Stimulated activated CD4-positive, alpha-beta T cell treated with anti-CD3 and anti-CD28 coated beads, Interleukin-4, amount 100 ng/mL, for 4 hours (primary cell): ENCODE measurements around the gene ZNF79.
A peak's percentile ranks its signal among the peaks of the same experiment; 100 is the strongest.

Experiments used
- DNase-seq, 2 experiments: peaks; one replicate each; pipeline ENCODE4 v3.0.0-alpha.2; 2020

ZNF79 gene

GRCh38 chr9:127423934-127424675, at the start of gene ZNF79:
Gene ZNF79 (plus strand): TSS chr9:127424382. CDS start chr9:127424788, 406 bp downstream.
- peak; percentile 81 to 89 for DNase-seq

- DNase-seq, result no peak
These were observed 43.7 kb upstream of the ZNF79 start for GRCh38 chr9:127380479-127380878.

- DNase-seq, result no peak
These were observed 41.6 kb upstream of the ZNF79 start for GRCh38 chr9:127382541-127382940.

GRCh38 chr9:127384016-127384730, 40.0 kb upstream of the ZNF79 start:
- no peak for DNase-seq

- DNase-seq, result no peak
These were observed 39.3 kb upstream of the ZNF79 start for GRCh38 chr9:127384901-127385300.

- no peak for DNase-seq
These were observed 37.9 kb upstream of the ZNF79 start for GRCh38 chr9:127386249-127386648.

GRCh38 chr9:127386981-127387380, 37.2 kb upstream of the ZNF79 start:
- DNase-seq, result no peak

GRCh38 chr9:127388037-127388855, 35.9 kb upstream of the ZNF79 start:
- peak; percentile 64 to 85 for DNase-seq

- DNase-seq, result no peak
These were observed 35.3 kb upstream of the ZNF79 start for GRCh38 chr9:127388856-127389238.

GRCh38 chr9:127389381-127390247, 34.6 kb upstream of the ZNF79 start:
- no peak for DNase-seq

- DNase-seq, result no peak
These were observed 34.0 kb upstream of the ZNF79 start for GRCh38 chr9:127390248-127390545.

- DNase-seq, result no peak
These were observed 33.6 kb upstream of the ZNF79 start for GRCh38 chr9:127390563-127390962.

- no peak for DNase-seq
These were observed 32.0 kb upstream of the ZNF79 start for GRCh38 chr9:127392166-127392565.

- DNase-seq, result no peak
These were observed 31.2 kb upstream of the ZNF79 start for GRCh38 chr9:127392976-127393375.

GRCh38 chr9:127393645-127394044, 30.5 kb upstream of the ZNF79 start:
- DNase-seq, result no peak

- DNase-seq, result no peak
These were observed 28.5 kb upstream of the ZNF79 start for GRCh38 chr9:127395497-127396252.

GRCh38 chr9:127396253-127396807, 27.9 kb upstream of the ZNF79 start:
- no peak for DNase-seq

GRCh38 chr9:127396808-127397645, 27.2 kb upstream of the ZNF79 start, which contains the start of gene SLC2A8:
Gene SLC2A8 (plus strand): TSS chr9:127397169. CDS start chr9:127397231, 62 bp downstream.
- peak; percentile 74 to 82 for DNase-seq

- peak in 1 of 2 experiments; percentile 22 for DNase-seq
These were observed 26.4 kb upstream of the ZNF79 start for GRCh38 chr9:127397646-127398274.

- no peak for DNase-seq
These were observed 25.9 kb upstream of the ZNF79 start for GRCh38 chr9:127398275-127398647.
